HCT116 (cell line): ENCODE measurements around the gene RPL18A. TPM values are rescaled to one million over a fixed set of nuclear protein-coding genes. Genes with fewer than 3 reads are reported as not detected.

Source experiments
- ATAC-seq: fragments of 200-7000 bp; cut with Tn5 transposase; 2 replicates; pipeline ENCODE4 v1.9.1; 2020; ENCODE audit warnings: mild to moderate bottlenecking, moderate library complexity
- BruUV-seq: library from RNA; stranded (reverse); fragments of 400-500 nt; replicated peaks from 2 replicates; lab custom pipeline; 2021; lab: Mats Ljungman, UMichigan
- CTCF ChIA-PET: fragments of 300-600 bp; sonication (Branson Sonifier 250); formaldehyde crosslinking; loops from one replicate; lab custom pipeline; 2021; ENCODE audit warnings: antibody characterized with exemption; lab: Charles Lee
- POLR2A ChIA-PET: fragments of 300-600, 350-600 bp; sonication (Branson Sonifier 250); formaldehyde crosslinking; loops from one replicate; lab custom pipeline; 2021; ENCODE audit warnings: antibody characterized with exemption; lab: Charles Lee
- RAD21 ChIA-PET, 2 experiments: fragments of 300-600 bp; sonication (Branson Sonifier 250); formaldehyde crosslinking; loops; one replicate each; lab custom pipeline; 2023; ENCODE audit warnings: low total read pairs in 2 of 2; ENCODE audit not compliant: uncharacterized antibody in 2 of 2, unreplicated experiment in 2 of 2, low non-redundant PET in 1 of 2; lab: Charles Lee
- DNase-seq: peaks from one replicate; pipeline ENCODE4 v3.0.0-alpha.2; 2010; ENCODE audit warnings: low read depth, low spot score
- H2AFZ ChIP-seq: fragments of 200-600 bp; shearing (Covaris generic), sonication (generic); 2 replicates; pipeline ENCODE4 v1.6.1; 2017; ENCODE audit warnings: low read depth, mixed run types, mixed read lengths, antibody characterized with exemption, low read length; ENCODE audit not compliant: poor library complexity, severe bottlenecking
- H3K27ac ChIP-seq: 2 replicates; pipeline ENCODE4 v1.5.1; 2012; ENCODE audit warnings: low read depth, low read length
- H3K27me3 ChIP-seq: fragments of 200-600 bp; sonication (generic); 2 replicates; pipeline ENCODE4 v1.6.1; 2016; ENCODE audit warnings: mixed run types, low read length, mixed read lengths; ENCODE audit not compliant: insufficient read depth
- H3K36me3 ChIP-seq, 2 experiments: fragments of 200-500 bp in 1 of 2; fragments of 200-600 bp in 1 of 2; sonication (Bioruptor generic) in 1 of 2; sonication (generic) in 1 of 2; 2 replicates each; pipeline versions ENCODE4 v1.5.1 to v1.6.1; 2014 to 2016; ENCODE audit warnings: low read length in 2 of 2, inconsistent platforms in 1 of 2, mixed read lengths in 1 of 2, mixed run types in 1 of 2; ENCODE audit not compliant: insufficient read depth in 2 of 2, control insufficient read depth in 1 of 2
- H3K4me1 ChIP-seq, 2 experiments: fragments of 200-600 bp in 1 of 2; sonication (generic) in 1 of 2; 2 replicates each; pipeline versions ENCODE4 v1.5.1 to v1.6.1; 2012 to 2017; ENCODE audit warnings: low read length in 2 of 2, inconsistent platforms in 1 of 2, mild to moderate bottlenecking in 1 of 2, mixed read lengths in 1 of 2, mixed run types in 1 of 2, moderate library complexity in 1 of 2; ENCODE audit not compliant: insufficient read depth in 2 of 2, control insufficient read depth in 1 of 2
- H3K4me2 ChIP-seq: fragments of 200-600 bp; sonication (generic); 2 replicates; pipeline ENCODE4 v1.6.1; 2017; ENCODE audit warnings: mixed run types, low read length, mixed read lengths
- H3K4me3 ChIP-seq, 2 experiments: fragments of 200-600 bp in 1 of 2; sonication (generic) in 1 of 2; replicated peaks in 1 of 2; 2 replicates each; pipeline ENCODE4 v1.5.1; 2011 to 2016; ENCODE audit warnings: low read length in 2 of 2, control low read depth in 1 of 2, low read depth in 1 of 2, mild to moderate bottlenecking in 1 of 2, mixed read lengths in 1 of 2, mixed run types in 1 of 2
- H3K79me2 ChIP-seq: fragments of 200-600 bp; sonication (generic); 2 replicates; pipeline ENCODE4 v1.6.1; 2017; ENCODE audit warnings: mild to moderate bottlenecking, mixed run types, low read length, moderate library complexity, mixed read lengths; ENCODE audit not compliant: insufficient read depth
- H3K9ac ChIP-seq: fragments of 200-600 bp; sonication (generic); 2 replicates; pipeline ENCODE4 v1.6.1; 2016; ENCODE audit warnings: low read length, mixed read lengths
- H3K9me2 ChIP-seq: fragments of 200-600 bp; sonication (generic), shearing (Covaris generic); 2 replicates; pipeline ENCODE4 v1.6.1; 2017; ENCODE audit warnings: mixed run types, mild to moderate bottlenecking, moderate library complexity; ENCODE audit not compliant: insufficient read depth
- H3K9me3 ChIP-seq, 2 experiments: fragments of 200-500 bp in 1 of 2; fragments of 200-600 bp in 1 of 2; sonication (Bioruptor generic) in 1 of 2; sonication (generic) in 1 of 2; 2 replicates each; pipeline ENCODE4 v1.6.1; 2014 to 2017; ENCODE audit warnings: low read length in 2 of 2, mixed read lengths in 2 of 2, inconsistent platforms in 1 of 2, low read depth in 1 of 2, mild to moderate bottlenecking in 1 of 2, mixed run types in 1 of 2, moderate library complexity in 1 of 2; ENCODE audit not compliant: control insufficient read depth in 1 of 2, insufficient read depth in 1 of 2
- H4K20me1 ChIP-seq: fragments of 200-600 bp; sonication (generic), shearing (Covaris generic); 2 replicates; pipeline ENCODE4 v1.6.1; 2017; ENCODE audit warnings: mixed run types, mild to moderate bottlenecking, moderate library complexity; ENCODE audit not compliant: insufficient read depth
- CBX3 ChIP-seq: IDR thresholded peaks from 2 replicates; pipeline ENCODE4 v1.6.1; 2012; ENCODE audit warnings: low read depth
- CTCF ChIP-seq, 3 experiments: fragments of 200-600 bp in 1 of 3; sonication (generic) in 1 of 3; IDR thresholded peaks in 2 of 3; conservative IDR thresholded peaks in 1 of 3; 2 replicates each; pipeline ENCODE4 v1.5.1; 2012 to 2017; ENCODE audit warnings: low read depth in 2 of 3, low read length in 2 of 3, antibody characterized with exemption in 1 of 3, borderline replicate concordance in 1 of 3, control low read depth in 1 of 3, mild to moderate bottlenecking in 1 of 3, mixed read lengths in 1 of 3, mixed run types in 1 of 3, moderate library complexity in 1 of 3; ENCODE audit not compliant: insufficient read depth in 1 of 3
- EZH2phosphoT487 ChIP-seq: fragments of 200-600 bp; IDR thresholded peaks from 2 replicates; pipeline ENCODE4 v1.6.1; 2018; ENCODE audit warnings: antibody characterized with exemption, borderline replicate concordance
- FOSL1 ChIP-seq: IDR thresholded peaks from 2 replicates; pipeline ENCODE4 v1.6.1; 2012; ENCODE audit warnings: low read depth
- POLR2AphosphoS5 ChIP-seq: IDR thresholded peaks from 2 replicates; pipeline ENCODE4 v1.6.1; 2011; ENCODE audit warnings: mild to moderate bottlenecking, low read depth, low read length, moderate library complexity
- RAD21 ChIP-seq: IDR thresholded peaks from 2 replicates; pipeline ENCODE4 v1.6.1; 2012; ENCODE audit warnings: low read depth, mild to moderate bottlenecking
- REST ChIP-seq: IDR thresholded peaks from 2 replicates; pipeline ENCODE4 v1.6.1; 2012; ENCODE audit warnings: low read depth
- YY1 ChIP-seq: IDR thresholded peaks from 2 replicates; pipeline ENCODE4 v1.6.1; 2011; ENCODE audit warnings: low read length, low read depth, moderate library complexity, mild to moderate bottlenecking; ENCODE audit not compliant: insufficient replicate concordance; ENCODE audit errors: extremely low read depth
- ZBTB33 ChIP-seq: IDR thresholded peaks from 2 replicates; pipeline ENCODE4 v1.6.1; 2011; ENCODE audit warnings: mild to moderate bottlenecking, low read length, moderate library complexity; ENCODE audit not compliant: insufficient replicate concordance; ENCODE audit errors: extremely low read depth
- intact Hi-C: fragments of 100-400 bp; cut with micrococcal nuclease; formaldehyde crosslinking; loops from 2 replicates; pipeline ENCODE4 v1.10.0; 2022
- total RNA-seq: library from RNA; stranded (reverse); gene quantifications from one replicate; pipeline ENCODE4 v1.2.1, GENCODE V29; 2021; ENCODE audit not compliant: unreplicated experiment

RPL18A gene
- total RNA-seq, 1 experiment from 2014 or later: 3,525 TPM

- no peaks in the 10 kb centered on the region for H3K9me2 ChIP-seq
- no peaks in the 10 kb centered on the region for H3K36me3 ChIP-seq
- H3K9ac ChIP-seq: no peak overlapping the region
- no peak for DNase-seq
- H3K4me1 ChIP-seq: peaks cover 10 to 18% of the 10 kb centered on the region in 2 experiments
- H3K4me2 ChIP-seq: no peak overlapping the region
- no peak for ATAC-seq
- H3K27ac ChIP-seq: no peak overlapping the region
- POLR2A ChIA-PET: interaction anchor here (0.9 to 1.6 kb wide), 3 partner anchors 13 to 61 kb away, joined by 4 to 9 read pairs (median 7); partner anchors contain the start of genes CCDC124 and RPL18A
- no TSS peak for BruUV-seq
- CTCF ChIA-PET: interaction anchor here (1.2 to 3.4 kb wide), 3 partner anchors 60 to 66 kb away, joined by 3 to 39 read pairs (median 6); partner anchors contain the start of gene CCDC124
- H4K20me1 ChIP-seq: no peaks in the 10 kb centered on the region
- H3K79me2 ChIP-seq: no peaks in the 10 kb centered on the region
- H3K9me3 ChIP-seq: no peaks in the 10 kb centered on the region
- H3K4me3 ChIP-seq: no peak overlapping the region
- H2AFZ ChIP-seq: no peak overlapping the region
- intact Hi-C loops: no loop called here
- no peak for TF ChIP-seq FOSL1
- TF ChIP-seq CTCF (IDR thresholded peaks at IDR 0.05 in 2 of 3, conservative IDR thresholded peaks at IDR 0.05 in 1 of 3; ENCODE audit: borderline replicate concordance in 1 of 3, insufficient read depth in 1 of 3, low read depth in 2 of 3, low read length in 2 of 3): no peak
- TF ChIP-seq YY1: no peak
- no peak for TF ChIP-seq ZBTB33
- no peak for TF ChIP-seq REST
- TF ChIP-seq RAD21: no peak
- TF ChIP-seq EZH2phosphoT487: no peak
- no peak for TF ChIP-seq POLR2AphosphoS5
- TF ChIP-seq CBX3: no peak
- RAD21 ChIA-PET: no interaction called here
- no peaks in the 10 kb centered on the region for H3K27me3 ChIP-seq
These were observed 12.7 kb downstream of the RPL18A start for GRCh38 chr19:17872251-17873001.
